ENCODE measurements around the gene CXorf49. TPM values are rescaled to one million over a fixed set of nuclear protein-coding genes. Genes with fewer than 3 reads are reported as not detected.
"Not testable (repeated sequence)": the region's sequence is repeated elsewhere in the genome, so short reads cannot be mapped to it uniquely, and the experiment has no call there.

The CXorf49 gene
- total RNA-seq, 1 donor from 2014 or later, result not detected

GRCh38 chrX:71698299-71699022, 19.6 kb downstream of the CXorf49 start:
- H3K9me3 Mint-ChIP-seq; CTCF ChIA-PET; H3K4me1 Mint-ChIP-seq; H3K27ac Mint-ChIP-seq; POLR2A ChIA-PET; H3K4me3 Mint-ChIP-seq; H3K27me3 Mint-ChIP-seq; ATAC-seq (ENCODE audit: low read depth); H3K36me3 Mint-ChIP-seq (ENCODE audit: low read depth); DNase-seq; intact Hi-C loops (cut with micrococcal nuclease): not testable (repeated sequence)

GRCh38 chrX:71697466-71698298, 20.4 kb downstream of the CXorf49 start:
- H3K4me1 Mint-ChIP-seq; DNase-seq; H3K27me3 Mint-ChIP-seq; H3K9me3 Mint-ChIP-seq; H3K4me3 Mint-ChIP-seq; CTCF ChIA-PET; intact Hi-C loops (cut with micrococcal nuclease); H3K36me3 Mint-ChIP-seq (ENCODE audit: low read depth); ATAC-seq (ENCODE audit: low read depth); H3K27ac Mint-ChIP-seq; POLR2A ChIA-PET: not testable (repeated sequence)

DNA sequence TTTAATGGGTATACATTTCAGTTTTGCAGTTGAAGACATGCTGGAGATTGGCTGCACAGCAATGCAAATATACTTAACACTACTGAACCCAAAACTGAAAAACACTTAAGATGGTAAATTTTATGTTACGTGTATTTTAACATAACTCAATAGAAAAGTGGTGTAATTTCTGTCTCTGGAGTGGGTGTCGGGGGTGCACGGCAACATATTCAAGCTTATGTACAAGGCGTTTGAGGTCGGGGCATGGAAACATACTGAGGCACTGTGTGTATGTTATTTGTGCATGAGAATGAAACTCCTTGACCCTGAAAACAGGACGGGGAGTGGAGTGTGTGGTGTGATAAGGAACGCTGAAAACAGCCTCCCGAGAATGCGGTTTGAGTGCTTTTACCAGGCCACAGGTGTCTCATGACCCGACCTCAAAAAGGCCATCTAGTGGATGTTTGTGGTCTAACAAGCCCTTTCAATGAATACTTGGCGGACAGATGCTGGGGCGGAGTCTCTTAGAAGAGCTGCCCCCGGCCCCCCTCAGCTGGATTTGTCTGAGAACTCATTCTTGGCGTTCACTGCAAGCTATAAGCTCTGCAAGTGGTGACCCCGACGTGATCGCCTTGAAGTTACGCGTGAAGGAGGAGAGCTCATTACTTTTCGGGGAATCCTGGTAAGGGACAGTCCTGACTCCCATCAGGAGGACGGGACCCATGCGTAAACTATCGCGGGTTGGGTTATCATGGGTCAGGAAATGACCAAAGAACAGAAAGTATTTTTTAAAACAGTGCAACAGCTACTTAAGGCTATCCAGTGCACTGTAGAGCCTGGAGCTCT, 21.2 kb downstream of the CXorf49 start:
- H3K4me1 Mint-ChIP-seq; POLR2A ChIA-PET; DNase-seq; intact Hi-C loops (cut with micrococcal nuclease); H3K4me3 Mint-ChIP-seq; H3K27me3 Mint-ChIP-seq; H3K9me3 Mint-ChIP-seq; CTCF ChIA-PET; H3K36me3 Mint-ChIP-seq (ENCODE audit: low read depth); H3K27ac Mint-ChIP-seq: not testable (repeated sequence)
- peak; percentile 60 for ATAC-seq (ENCODE audit: low read depth)

DNA sequence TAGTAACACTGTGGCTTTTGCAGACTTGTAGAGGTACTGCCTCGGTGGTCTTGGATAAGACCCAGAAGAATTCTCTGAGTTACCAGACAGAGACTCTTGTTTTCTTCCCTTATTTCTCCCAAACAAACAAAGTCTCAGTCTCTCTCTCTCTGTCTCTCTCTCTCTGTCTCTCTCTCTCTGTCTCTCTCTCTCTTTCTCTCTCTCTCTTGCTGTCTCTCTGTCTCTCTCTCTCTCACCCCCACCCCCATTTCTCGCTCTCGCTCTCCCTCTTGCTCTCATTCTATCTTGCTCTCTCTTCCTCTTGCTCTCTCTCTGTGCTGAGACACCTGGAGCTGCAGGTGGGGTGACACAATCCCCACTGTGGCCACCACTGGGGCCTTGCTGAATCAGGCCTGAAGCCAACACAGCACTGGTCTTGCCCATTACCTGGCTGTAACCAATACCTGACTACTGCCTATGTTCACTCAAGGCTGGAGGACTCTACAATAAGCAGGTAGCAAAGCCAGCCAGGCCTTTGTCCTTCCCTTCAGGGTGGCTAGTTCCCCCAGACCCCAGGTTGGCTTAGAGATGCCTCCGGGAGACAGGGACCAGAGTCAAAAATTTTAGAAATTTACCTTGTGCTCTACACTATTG, 38.4 kb downstream of the CXorf49 start:
- intact Hi-C loops (cut with micrococcal nuclease), result no loop called here
- no peak for DNase-seq
- no peaks in the 10 kb centered on the region for H3K36me3 Mint-ChIP-seq (ENCODE audit: low read depth)
- no peak for ATAC-seq (ENCODE audit: low read depth)
- no peaks in the 10 kb centered on the region for H3K27me3 Mint-ChIP-seq
- H3K9me3 Mint-ChIP-seq, result no peaks in the 10 kb centered on the region
- ChIA-PET CTCF (no interaction called here), POLR2A (no interaction called here)
- H3K27ac Mint-ChIP-seq, result no peak overlapping the region
- TF ChIP-seq, protein P1, sequence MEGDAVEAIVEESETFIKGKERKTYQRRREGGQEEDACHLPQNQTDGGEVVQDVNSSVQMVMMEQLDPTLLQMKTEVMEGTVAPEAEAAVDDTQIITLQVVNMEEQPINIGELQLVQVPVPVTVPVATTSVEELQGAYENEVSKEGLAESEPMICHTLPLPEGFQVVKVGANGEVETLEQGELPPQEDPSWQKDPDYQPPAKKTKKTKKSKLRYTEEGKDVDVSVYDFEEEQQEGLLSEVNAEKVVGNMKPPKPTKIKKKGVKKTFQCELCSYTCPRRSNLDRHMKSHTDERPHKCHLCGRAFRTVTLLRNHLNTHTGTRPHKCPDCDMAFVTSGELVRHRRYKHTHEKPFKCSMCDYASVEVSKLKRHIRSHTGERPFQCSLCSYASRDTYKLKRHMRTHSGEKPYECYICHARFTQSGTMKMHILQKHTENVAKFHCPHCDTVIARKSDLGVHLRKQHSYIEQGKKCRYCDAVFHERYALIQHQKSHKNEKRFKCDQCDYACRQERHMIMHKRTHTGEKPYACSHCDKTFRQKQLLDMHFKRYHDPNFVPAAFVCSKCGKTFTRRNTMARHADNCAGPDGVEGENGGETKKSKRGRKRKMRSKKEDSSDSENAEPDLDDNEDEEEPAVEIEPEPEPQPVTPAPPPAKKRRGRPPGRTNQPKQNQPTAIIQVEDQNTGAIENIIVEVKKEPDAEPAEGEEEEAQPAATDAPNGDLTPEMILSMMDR (IDR thresholded peaks at IDR 0.05), result no peak
- H3K4me3 Mint-ChIP-seq, result no peak overlapping the region
- no peaks in the 10 kb centered on the region for H3K4me1 Mint-ChIP-seq

GRCh38 chrX:71677195-71677594, 40.9 kb downstream of the CXorf49 start:
- H3K4me3 Mint-ChIP-seq; ATAC-seq (ENCODE audit: low read depth); H3K27ac Mint-ChIP-seq; H3K27me3 Mint-ChIP-seq; CTCF ChIA-PET; DNase-seq; H3K9me3 Mint-ChIP-seq; H3K4me1 Mint-ChIP-seq; POLR2A ChIA-PET; H3K36me3 Mint-ChIP-seq (ENCODE audit: low read depth); intact Hi-C loops (cut with micrococcal nuclease): not testable (repeated sequence)

- H3K36me3 Mint-ChIP-seq (ENCODE audit: low read depth); H3K4me3 Mint-ChIP-seq; CTCF ChIA-PET; intact Hi-C loops (cut with micrococcal nuclease); POLR2A ChIA-PET; DNase-seq; H3K9me3 Mint-ChIP-seq; H3K27me3 Mint-ChIP-seq; H3K4me1 Mint-ChIP-seq; ATAC-seq (ENCODE audit: low read depth); H3K27ac Mint-ChIP-seq: not testable (repeated sequence)
These were observed 41.9 kb downstream of the CXorf49 start for GRCh38 chrX:71676068-71676795.

DNA sequence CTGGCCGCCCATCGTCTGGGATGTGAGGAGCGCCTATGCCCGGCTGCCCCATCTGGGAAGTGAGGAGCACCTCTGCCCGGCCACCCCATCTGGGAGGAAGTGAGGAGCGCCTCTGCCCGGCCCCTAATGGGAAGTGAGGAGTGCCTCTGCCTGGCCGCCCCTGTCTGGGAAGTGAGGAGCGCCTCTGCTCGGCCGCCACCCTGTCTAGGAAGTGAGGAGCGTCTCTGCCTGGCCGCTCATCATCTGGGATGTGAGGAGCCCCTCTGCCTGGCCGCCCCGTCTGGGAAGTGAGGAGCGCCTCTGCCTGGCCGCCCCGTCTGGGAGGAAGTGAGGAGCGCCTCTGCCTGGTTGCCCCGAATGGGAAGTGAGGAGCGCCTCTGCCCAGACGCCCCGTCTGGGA, 42.4 kb downstream of the CXorf49 start:
- not testable (repeated sequence) for H3K27me3 Mint-ChIP-seq, H3K9me3 Mint-ChIP-seq

More for the DNA sequence above, 42.4 kb downstream of the CXorf49 start:
- CTCF ChIA-PET; H3K4me3 Mint-ChIP-seq; POLR2A ChIA-PET; H3K27ac Mint-ChIP-seq; ATAC-seq (ENCODE audit: low read depth); H3K4me1 Mint-ChIP-seq; intact Hi-C loops (cut with micrococcal nuclease); DNase-seq; H3K36me3 Mint-ChIP-seq (ENCODE audit: low read depth): not testable (repeated sequence)
